GM15510 (cell line): ENCODE measurements around the gene PFKM.

ENCODE experiments used
- POLR2A ChIP-seq: IDR thresholded peaks from 3 replicates; pipeline ENCODE4 v1.6.1; 2011; ENCODE audit warnings: borderline replicate concordance; ENCODE audit not compliant: insufficient read length; ENCODE audit errors: extremely low read depth

The PFKM gene

DNA sequence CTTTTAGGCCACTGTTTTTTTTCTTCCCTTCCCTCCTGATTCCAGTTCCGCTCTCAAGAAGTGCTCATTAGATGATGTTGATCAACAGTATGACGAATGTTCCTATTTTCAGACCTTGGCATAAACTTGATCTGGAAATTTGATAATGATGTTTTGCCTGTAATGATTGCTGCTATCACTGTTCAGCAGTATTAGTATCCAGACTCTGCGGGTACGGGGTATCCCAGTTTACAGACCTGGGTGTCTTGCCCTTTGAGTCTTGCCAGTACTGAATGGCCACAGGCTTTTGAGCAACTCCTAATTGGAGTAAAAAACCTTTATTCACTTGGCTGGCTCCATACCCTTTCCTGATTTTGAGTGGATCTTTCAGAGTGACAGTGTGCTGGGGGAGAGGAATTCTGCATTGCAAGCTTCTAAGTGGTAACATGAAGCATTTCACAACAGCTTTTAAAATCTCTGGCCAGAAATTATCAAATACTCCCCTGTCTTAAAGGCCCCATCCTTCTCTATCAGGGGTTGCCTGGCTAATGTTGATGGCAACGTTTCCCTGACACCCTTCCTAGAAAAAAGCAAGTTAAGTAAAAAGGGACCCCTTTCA, 44.1 kb downstream of the PFKM start:
- TF ChIP-seq POLR2A: no peak

DNA sequence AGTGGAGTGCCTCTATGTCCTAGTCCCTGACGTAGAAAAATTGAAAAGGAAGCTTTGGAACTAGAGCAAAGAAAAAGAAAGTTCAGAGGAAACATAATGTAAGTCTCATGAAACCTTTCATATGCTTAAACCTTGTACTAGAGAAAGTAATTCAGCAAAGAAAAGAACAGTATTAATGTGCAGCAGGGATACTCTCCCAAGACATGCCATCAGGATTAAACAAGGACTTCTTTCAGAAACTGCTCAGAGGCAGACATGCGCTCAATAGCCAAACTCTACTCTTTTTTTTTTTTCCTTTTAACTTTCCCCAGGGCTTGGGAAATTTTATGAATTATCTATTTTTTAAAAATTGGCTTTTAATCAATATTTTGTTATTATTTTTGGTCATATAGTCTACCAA, 45.3 kb downstream of the PFKM start:
- no peak for TF ChIP-seq POLR2A

DNA sequence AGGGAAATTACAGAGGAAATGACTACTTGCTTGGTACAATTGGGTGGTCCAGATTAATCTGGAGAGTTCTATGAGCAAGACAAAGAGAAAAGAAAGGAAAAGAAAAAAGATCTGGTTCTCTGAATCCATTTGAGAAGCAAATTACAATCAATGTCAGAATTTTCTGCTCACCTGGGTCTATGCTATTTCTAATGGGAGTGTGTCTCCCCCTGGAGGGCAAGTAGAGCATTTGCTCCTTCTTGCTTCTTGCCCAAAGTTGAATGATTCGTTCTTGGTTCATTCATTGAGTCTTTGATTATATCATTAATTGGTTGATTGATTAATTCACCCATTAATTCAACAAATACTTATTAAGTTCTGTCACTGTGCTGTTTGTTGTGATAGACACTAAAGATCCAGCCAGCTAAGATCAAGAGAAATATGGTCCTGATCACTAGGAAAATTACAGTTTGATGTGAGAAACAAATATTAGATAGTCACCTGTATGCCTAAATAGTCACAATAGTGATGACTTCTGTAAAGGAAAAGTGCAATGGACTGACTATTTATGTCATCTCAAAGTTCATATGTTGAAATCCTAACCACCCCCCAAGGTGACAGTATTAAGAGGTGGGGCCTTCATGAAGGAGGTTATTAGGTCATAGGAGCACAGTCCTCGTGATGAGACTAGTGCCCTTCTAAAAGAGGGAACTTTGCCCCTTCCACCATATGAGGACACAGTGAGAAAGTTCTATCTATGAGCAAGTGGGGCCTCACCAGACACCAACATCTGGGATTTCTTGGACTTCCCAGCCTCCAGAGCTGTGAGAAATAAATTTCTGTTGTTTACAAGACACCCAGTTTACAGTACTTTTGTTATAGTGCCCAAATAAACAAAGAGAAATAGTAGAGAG, 46.2 kb downstream of the PFKM start:
- TF ChIP-seq POLR2A: no peak

DNA sequence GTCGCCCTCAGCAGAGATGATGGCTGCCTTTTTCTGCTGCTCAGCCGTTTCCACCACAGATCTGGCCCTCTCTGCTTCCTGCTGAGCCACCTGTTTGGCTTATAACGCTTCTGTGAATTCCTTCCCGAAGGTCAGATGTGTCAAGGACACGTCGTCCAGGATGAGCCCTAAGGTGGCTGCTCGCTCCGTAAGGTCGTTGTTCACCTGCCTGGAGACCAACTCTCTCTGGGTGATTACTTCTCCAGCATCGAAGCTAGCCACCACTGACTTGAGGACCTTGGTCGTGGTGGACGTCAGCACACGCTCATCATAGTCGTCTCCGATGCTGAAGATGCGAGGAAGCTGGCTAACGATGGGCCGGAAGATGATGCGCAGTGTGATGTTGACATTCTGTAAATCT, 49.8 kb downstream of the PFKM start:
- no peak for TF ChIP-seq POLR2A

DNA sequence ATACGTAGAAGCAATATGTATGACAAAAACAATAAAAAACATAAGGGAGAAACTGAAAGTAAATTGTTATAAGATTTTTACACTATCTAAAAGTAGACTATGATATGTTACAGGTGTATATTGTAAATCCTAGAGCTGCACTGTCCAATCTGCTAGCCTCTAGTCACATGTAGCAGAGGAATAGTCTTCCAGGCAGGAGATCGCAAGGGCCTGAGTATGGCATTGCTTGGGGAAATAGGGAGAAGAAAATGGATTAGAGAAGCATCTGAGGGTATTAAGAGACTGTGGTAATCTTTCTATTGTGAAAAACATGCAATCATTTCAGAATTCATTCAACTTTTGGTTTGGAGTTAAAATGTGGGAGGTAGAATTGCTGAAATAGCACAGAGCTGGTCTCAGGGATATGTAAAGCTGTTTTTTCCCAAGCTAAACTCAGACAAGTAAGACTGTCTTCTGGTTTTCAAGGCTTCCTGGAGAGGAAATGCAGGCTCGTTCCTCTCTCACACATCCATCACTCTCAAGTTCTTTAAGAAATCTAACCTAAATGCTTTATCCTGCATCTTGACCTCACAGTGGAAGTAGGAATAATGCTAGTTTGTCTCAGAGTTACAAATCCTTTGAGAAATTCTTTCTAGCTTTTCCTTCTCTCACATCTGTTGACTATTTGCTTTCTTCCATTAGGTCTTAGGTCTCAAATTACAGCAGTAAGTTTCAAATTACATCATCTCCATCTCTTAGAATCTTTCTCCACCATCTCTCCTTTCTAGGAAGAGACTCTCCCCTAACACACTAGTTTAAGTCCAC, 56.7 kb downstream of the PFKM start:
- TF ChIP-seq POLR2A: no peak

DNA sequence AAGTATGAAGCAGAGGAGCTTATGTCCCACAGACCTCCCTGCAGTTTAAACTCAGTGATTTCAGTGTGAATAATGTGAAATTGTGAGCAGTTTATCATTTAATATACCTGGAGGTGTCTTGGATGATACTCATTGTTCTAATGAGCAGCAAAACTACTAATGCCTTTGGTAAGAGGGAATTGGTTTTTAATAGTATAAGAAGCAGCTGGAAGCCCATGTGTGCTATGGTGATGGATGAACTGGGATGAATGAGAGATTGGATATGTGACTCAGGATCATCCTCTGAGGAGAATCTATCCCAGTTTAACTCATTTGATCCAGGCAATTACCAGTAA, 57.2 kb downstream of the PFKM start:
- no peak for TF ChIP-seq POLR2A

DNA sequence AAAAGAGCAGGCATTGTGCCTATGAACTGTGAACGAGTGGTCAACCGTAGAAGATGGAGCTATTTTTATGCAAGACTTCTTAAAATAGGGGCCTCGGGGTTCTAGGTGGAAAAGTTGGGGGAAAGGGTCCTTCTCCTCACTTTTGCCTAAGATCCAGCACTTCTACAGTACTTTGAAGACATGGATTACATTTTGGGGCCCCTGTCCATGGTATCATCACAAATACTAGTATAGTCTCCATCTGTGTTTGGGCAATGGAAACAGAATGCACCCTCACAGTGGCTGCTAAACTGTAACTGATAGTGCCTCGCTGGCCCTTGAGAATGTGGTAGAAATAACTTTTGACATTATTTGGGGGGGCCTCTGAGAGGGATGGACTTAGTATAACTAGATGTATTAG, 58.8 kb downstream of the PFKM start:
- no peak for TF ChIP-seq POLR2A

DNA sequence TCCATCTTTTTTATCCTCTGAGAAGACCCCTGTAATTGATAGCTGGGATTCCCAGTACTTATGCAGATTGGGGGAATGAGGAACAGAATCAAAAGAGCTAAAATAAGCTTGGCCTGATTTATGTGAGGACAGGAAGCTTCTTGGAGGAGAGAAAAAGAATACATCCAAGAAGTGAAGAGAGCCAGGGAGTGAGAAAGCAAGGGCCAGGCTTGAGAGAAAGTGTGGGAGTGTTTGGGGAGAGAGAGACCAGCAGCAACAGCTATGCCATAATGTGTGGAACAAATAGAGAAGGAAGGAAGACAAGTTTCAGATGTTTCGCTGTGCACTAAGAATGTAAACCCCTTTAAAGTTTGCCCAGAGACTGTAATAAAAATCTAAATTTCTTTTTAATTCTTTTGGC, 60.3 kb downstream of the PFKM start:
- TF ChIP-seq POLR2A: no peak

DNA sequence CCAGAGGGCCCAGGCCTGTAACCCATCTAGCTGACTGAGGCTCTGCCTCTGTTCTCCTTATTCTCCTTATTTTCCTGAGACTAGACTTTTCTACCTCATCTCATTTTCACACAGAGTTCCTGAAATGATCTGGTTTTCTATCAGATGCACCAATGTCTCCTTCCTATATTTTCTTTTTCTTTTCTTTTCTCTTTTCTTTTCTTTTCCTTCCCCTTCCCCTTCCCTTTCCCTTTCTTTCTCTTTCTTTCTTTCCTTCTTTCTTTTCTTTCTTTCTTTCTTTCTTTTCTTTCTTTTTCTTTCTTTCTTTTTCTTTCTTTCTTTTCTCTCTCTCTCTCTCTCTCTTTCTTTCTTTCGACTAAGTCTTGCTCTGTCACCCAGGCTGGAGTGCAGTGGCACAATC, 61.3 kb downstream of the PFKM start:
- TF ChIP-seq POLR2A: no peak

DNA sequence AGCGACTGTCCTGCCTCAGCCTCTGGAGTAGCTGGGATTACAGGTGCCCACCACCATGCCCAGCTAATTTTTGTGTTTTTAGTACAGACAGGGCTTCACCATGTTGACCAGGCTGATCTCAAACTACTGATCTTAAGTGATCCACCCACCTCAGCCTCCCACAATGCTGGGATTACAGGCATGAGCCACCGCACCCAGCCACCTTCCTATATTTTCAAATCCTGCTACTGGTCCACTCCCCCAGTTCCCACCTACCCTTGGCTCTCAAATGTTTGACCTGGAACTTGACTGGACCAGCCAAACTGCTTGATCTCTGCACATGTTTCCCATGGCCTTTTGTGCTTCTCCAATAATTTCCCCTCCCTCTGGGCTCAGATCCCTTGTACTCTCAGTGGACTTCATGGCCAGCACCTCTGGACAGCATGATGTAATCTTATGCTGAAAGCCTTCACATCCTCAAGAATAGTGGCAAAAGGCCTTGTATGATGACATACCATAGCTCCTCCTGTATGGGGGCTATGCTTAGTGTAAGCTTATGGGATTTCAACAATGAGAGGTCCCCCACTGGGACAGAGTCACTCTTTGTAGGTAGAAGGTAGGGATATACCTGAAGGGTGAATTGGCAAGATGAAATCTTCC, 61.8 kb downstream of the PFKM start:
- no peak for TF ChIP-seq POLR2A

DNA sequence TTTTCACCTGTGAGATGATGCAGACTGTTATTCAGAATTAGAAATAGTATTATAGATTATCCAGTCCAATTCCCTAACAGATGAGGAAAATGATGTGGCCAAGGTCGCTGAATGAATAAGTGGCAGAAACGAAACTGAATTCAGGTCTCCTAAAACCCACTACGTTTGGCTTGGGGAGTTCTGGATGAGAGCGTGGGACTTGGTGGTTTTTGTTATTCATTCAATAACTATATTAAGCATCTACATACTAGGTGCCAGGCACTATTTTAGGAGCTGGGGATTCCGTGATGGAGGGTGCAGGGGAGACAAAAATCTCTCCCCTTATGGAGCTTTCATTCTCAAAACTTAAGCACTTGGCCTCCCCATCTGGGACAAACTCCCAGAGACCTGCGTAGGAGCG, 63.5 kb downstream of the PFKM start:
- no peak for TF ChIP-seq POLR2A

DNA sequence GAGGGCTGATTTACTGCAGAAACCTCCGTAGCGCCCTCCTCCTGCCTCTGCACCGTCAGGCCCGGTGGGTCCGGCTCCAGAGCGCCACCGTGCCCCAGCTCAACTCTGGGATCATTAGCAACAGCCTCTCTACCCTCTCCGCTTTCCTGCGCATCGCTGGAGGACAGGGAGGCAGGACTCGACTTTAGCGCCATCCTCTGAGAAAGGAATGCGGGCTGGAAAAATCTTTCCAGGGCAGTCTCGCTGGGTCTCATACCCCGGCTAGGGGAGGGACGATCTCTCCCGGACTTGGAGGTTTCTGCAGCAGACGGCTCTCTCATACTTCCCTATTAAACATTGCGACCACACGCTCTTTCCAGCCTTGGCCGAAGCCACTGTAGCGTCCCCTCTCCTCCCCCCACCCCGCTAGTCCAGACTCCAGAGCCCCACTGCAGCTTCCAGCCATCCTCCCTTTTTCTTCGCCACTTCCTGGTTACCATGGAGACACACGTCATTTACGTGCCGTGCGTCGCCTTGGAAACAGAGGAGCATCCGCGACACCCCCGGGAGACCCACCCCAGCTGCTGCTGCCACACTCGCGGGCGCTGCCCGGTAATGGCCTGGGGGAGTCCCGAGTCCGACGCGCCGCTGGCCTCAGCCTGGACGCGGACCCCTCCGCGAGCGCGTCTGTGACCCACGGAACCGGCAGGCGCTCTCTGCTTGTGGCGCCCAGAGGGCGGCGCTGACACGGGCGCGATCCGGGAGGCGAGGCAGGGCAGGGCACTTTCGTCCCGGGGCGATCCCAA, 64.1 kb downstream of the PFKM start, which contains the start of gene CCDC184:
CCDC184 (plus strand) TSS at position 554 of the 785 bp plus-strand sequence. CDS start 479 bp downstream, outside the sequence.
- no peak for TF ChIP-seq POLR2A

DNA sequence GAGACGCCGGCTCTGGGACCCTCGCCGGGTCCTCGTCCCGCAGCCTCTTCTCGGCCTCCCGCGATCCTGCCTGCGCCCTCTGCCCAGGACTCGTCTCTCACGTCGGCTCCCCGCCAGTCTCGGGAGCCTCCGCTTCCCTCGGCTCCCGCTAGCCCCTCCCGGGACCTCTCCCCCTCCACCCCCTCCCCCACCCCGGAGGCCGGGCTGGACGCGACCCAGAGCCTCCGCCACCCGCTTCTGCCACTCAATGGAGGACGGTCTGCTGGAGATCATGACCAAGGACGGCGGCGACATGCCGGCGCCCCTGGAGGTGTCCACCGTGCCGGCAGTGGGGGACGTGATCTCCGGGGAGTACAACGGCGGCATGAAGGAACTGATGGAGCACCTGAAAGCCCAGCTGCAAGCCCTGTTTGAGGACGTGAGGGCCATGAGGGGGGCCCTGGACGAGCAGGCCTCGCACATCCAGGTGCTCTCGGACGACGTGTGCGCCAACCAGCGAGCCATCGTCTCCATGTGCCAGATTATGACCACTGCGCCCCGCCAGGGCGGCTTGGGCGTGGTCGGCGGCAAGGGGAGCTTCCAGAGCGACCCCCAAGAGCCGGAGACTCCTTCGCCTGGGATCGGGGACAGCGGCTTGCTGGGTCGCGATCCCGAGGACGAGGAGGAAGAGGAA, 64.8 kb downstream of the PFKM start:
- no peak for TF ChIP-seq POLR2A

DNA sequence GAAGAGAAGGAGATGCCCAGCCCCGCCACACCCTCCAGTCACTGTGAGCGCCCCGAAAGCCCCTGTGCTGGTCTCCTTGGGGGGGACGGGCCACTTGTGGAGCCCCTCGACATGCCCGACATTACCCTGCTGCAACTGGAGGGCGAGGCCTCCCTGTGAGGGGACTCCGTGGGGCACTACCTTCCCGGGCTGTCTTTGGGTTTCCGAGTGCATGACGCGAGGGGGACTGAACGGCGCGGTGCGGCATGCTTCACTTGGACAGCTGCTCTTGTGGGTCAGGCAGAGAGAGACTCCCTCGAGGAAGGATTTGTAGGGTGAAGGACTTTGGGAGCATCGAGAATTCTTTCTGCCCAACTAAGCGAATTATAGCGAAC, 65.4 kb downstream of the PFKM start:
- no peak for TF ChIP-seq POLR2A
